ENCODE results near the gene TTLL9. TPM values are rescaled to one million over a fixed set of nuclear protein-coding genes. Genes with fewer than 3 reads are reported as not detected.

TTLL9 gene
- total and polyA plus RNA-seq, 8 donors, result 0.20 to 6.2 (median 2.3) TPM

- DNase-seq (no peak), ATAC-seq (no peak)
- Histone ChIP-seq H3K27ac (no peak overlapping the region), H3K9me3 (no peaks in the 10 kb centered on the region), H3K4me1 (peaks cover 9 to 22% of the 10 kb centered on the region in 2 donors), H3K36me3 (no peaks in the 10 kb centered on the region), H3K4me3 (no peak overlapping the region), H3K27me3 (peaks cover 13 to 53% of the 10 kb centered on the region in 2 donors)
- TF ChIP-seq CTCF (IDR thresholded peaks at IDR 0.05), result no peak
- intact Hi-C loops (cut with DNase I), result loop anchor here in 1 of 2 donors (10.0 kb wide), 1 partner anchor 235 kb away; no protein-coding TSS in a partner anchor
Measured at GRCh38 chr20:31859266-31859997, 11.0 kb upstream of the TTLL9 start.

DNA sequence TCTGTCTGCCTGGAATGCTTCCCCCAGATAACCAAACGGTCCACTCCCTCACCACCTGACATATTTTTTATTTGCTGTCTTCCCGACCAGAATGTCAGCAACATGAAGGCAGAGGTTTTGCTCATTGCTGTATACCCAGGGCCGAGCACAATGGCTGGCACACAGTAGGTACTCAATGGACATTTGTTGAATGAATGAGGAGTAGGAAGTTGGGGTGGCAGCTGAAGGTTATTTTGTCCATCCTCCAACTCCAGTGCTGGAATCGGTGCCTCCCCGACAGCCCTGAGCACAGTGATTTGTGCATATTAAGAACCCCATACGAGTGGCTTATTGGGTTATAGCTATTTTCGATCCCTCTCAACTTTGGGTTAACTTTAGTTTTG is 10.4 kb upstream of the TTLL9 start:
- Histone ChIP-seq H3K9me3 (no peaks in the 10 kb centered on the region), H3K27me3 (peaks cover 13 to 52% of the 10 kb centered on the region in 2 donors), H3K4me3 (no peak overlapping the region), H3K36me3 (no peaks in the 10 kb centered on the region), H3K27ac (no peak overlapping the region), H3K4me1 (peaks cover 9 to 22% of the 10 kb centered on the region in 2 donors)
- no peak for TF ChIP-seq CTCF (IDR thresholded peaks at IDR 0.05)
- ATAC-seq (no peak), DNase-seq (no peak)
- intact Hi-C loops (cut with DNase I), result loop anchor here in 1 of 2 donors (10.0 kb wide), 1 partner anchor 235 kb away; no protein-coding TSS in a partner anchor

GRCh38 chr20:31860390-31861134 is 9.9 kb upstream of the TTLL9 start:
- Histone ChIP-seq H3K4me3 (peak overlapping the region; percentile 25 to 41), H3K9me3 (no peaks in the 10 kb centered on the region), H3K27ac (no peak overlapping the region), H3K4me1 (peaks cover 9 to 22% of the 10 kb centered on the region in 2 donors), H3K36me3 (no peaks in the 10 kb centered on the region), H3K27me3 (peaks cover 13 to 46% of the 10 kb centered on the region in 2 donors)
- TF ChIP-seq CTCF (IDR thresholded peaks at IDR 0.05), result no peak
- DNase-seq, result no peak
- ATAC-seq, result peak; percentile 69
- intact Hi-C loops (cut with DNase I), result no loop called here

DNA sequence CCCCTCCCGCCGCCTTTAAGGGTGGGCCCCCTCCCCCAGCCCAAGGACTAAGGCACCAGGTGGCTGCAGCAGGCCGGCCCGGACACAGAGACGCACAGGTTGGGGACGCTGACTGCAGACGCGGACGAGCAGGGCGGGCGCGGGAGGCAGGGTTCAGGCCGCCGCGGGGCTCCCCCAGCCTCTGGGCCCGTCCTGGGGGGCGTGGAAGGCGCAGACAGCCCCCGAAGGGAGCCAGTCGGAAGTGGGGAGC is 9.4 kb upstream of the TTLL9 start:
- ATAC-seq (peak; percentile 38), DNase-seq (no peak)
- no peak for TF ChIP-seq CTCF (IDR thresholded peaks at IDR 0.05)
- no peaks in the 10 kb centered on the region for H3K9me3 ChIP-seq
- H3K4me1 ChIP-seq, result peaks cover 9 to 22% of the 10 kb centered on the region in 2 donors
- peaks cover 13 to 42% of the 10 kb centered on the region in 2 donors for H3K27me3 ChIP-seq
- no peaks in the 10 kb centered on the region for H3K36me3 ChIP-seq
- intact Hi-C loops (cut with DNase I), result no loop called here
- H3K4me3 ChIP-seq, result peak overlapping the region; percentile 25 to 41
- no peak overlapping the region for H3K27ac ChIP-seq
